GM18951 (cell line): ENCODE results near the gene ZCCHC24.

Experiments used
- POLR2A ChIP-seq: IDR thresholded peaks from 4 replicates; pipeline ENCODE4 v1.6.1; 2011; ENCODE audit warnings: mild to moderate bottlenecking; ENCODE audit not compliant: insufficient read length, insufficient read depth; ENCODE audit errors: extremely low read depth
- in situ Hi-C: fragments of 300-500 bp; cut with MboI; formaldehyde crosslinking; loops from one replicate; pipeline ENCODE4 v1.12.0; 2022; ENCODE audit warnings: low sequenced_read_pairs, mixed read lengths, inconsistent platforms; ENCODE audit not compliant: unreplicated experiment

Gene ZCCHC24

DNA sequence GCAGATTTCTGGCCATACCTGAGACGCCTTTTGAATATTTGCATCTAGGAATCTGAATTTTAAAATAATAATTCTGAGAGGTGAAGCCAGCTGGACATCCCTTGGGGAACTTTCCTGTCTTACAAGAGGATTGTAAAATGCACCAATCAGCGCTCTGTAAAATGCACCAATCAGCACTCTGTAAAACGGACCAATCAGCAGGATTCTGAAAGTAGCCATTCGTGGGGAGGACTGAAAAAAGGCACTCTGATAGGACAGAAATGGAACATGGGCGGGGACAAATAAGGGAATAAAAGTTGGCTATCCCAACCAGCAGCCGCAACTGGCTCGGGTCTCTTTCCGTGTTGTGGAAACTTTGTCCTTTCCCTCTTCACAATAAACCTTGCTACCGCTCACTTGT, 88.2 kb downstream of the ZCCHC24 start:
- in situ Hi-C loops, result no loop called here
- TF ChIP-seq POLR2A, result no peak

DNA sequence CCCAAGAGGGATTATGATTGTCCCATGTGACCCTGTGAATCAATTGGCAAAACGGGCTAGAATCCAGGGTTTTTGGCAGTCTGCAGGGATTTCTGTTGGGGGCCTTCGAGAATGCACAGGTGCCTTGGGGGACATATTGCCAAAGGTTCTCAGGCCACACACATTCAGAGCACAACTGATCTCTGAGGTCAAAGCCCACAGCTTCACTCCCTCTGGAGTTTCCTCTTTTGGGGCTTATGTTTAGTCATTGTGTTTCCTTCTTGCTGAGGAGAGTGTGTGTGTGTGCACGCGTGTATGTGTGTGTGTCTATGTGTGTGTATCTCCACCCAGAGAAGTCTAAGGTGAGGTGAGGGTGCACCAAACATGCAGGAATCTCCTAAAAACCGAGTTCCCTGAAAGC, 89.3 kb downstream of the ZCCHC24 start:
- in situ Hi-C loops, result no loop called here
- TF ChIP-seq POLR2A, result no peak

DNA sequence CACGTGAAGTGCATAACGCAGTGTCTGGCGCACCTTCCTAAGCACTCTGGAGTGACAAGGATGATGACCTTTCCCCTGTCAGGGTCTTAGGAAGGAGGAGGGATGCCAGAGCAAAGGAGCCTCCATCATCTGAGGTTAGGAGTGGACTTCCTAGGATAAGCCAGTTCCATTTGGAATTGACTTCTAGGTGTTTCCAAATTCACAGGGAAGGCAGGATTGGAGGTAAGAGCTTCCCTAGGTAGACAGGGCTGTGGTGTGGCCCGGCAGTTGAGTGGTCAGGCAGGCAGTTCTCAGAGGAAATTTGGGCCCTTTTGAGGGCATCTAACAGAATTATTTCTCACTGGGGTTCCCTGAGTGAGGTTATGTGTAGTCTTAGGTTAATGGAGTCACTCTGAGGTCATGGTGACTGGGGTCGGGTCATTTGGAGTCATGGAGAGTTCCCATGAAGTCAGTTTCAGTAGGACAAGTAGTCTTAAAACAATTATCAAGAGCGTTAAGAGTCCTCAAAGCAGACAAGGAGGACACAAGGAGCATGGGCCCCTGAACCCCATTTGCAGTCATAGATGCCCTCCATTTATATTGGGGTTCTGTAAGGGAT, 89.9 kb downstream of the ZCCHC24 start:
- no peak for TF ChIP-seq POLR2A
- in situ Hi-C loops, result no loop called here

DNA sequence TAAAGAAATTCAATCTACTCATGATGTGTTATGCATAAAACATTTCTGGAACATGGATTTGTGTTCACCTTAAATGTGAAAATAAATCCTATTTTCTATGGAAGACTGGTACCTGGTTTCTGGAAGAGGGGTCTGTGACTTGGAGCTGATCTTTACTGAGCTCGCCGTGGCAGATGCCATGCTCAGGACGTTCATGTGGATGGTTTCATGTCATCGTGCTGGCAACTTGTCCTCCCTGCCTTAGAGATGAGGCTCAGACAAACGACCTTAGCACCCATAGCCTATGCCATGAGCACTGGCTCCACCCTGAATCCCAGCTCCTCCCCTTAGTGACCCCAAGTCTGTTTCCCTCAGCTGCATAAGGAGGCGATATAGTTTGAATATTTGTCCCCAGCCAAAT, 90.8 kb downstream of the ZCCHC24 start:
- in situ Hi-C loops, result no loop called here
- no peak for TF ChIP-seq POLR2A

DNA sequence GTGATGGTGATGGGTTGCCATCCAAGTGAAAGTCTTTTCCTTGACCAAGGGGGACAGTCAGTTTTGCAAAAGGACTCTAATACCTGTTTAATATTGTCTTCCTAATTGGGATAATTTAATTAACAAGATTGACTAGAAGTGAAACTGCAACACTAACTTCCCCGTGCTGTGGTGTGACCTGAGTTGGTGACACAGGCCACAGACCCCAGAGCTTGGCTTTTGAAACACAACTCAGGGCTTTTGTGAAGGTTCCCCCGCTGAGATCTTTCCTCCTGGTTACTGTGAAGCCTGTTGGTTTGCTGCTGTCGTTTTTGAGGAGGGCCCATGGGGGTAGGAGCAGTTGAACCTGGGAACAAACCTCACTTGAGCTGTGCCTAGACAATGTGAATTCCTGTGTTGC, 91.3 kb downstream of the ZCCHC24 start:
- in situ Hi-C loops, result no loop called here
- no peak for TF ChIP-seq POLR2A

DNA sequence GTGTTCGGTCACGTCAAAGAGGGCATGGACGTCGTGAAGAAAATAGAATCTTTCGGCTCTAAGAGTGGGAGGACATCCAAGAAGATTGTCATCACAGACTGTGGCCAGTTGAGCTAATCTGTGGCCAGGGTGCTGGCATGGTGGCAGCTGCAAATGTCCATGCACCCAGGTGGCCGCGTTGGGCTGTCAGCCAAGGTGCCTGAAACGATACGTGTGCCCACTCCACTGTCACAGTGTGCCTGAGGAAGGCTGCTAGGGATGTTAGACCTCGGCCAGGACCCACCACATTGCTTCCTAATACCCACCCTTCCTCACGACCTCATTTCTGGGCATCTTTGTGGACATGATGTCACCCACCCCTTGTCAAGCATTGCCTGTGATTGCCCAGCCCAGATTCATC, 91.7 kb downstream of the ZCCHC24 start:
- peak; percentile 11 for TF ChIP-seq POLR2A
- in situ Hi-C loops, result no loop called here

DNA sequence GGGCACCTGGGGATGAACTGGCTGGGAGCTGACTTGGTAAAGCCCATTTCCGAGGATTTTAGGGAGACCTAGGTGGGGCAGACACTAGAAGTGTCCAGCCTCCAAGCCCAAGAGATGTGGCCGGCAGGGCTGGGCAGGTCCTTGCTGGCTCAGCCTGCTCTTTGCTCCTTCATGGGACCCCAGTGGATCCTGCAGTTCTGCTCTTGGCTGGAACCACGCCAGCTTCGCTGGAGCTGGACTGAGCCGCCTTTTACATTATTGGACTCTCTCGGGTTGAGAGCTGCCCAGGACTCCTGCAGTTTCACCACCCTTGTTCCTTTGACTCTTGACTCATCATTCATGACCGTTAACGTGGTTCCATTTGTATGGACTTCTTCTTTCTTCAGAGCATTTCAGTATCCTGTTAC, 92.4 kb downstream of the ZCCHC24 start:
- TF ChIP-seq POLR2A, result no peak
- in situ Hi-C loops, result no loop called here

DNA sequence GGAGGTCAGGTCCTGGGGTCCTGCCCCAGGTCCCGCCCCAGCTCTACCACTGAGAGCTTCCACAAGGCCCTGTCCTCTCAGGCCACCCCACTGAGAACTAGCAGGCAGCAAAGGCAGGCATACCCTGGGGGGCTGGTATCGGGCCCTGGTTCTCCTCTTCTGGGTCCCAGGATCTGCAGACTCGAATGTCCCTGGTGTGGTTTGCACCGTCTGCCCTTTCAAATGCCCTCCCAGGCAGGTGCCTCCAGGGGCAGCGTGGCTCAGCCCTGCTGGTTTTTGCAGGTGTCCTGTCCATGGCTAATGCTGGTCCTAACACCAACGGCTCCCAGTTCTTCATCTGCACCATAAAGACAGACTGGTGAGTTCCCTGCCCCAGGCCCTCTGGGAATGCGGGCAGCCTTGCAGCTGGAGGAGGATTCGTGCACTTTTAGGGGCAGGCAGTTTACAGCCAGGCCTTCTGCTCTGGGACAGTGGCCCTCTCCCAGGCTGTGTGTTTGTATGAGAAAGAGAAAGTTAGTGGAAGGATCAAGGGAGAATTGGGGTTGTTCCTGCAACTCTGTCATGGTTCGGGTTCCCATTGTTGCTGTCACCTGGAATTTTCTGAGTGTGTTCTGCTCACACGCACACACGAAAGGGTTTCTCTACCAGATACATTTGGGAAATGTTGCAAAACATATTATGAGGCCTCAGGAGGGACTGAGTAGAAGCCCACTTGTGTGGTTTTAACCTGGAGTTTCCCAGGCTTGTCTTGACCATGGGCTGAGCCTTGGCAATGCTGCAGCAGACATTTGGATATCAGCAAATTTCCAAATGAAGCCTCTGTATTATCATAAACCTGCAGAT, 93.2 kb downstream of the ZCCHC24 start:
- no peak for TF ChIP-seq POLR2A
- in situ Hi-C loops, result no loop called here

DNA sequence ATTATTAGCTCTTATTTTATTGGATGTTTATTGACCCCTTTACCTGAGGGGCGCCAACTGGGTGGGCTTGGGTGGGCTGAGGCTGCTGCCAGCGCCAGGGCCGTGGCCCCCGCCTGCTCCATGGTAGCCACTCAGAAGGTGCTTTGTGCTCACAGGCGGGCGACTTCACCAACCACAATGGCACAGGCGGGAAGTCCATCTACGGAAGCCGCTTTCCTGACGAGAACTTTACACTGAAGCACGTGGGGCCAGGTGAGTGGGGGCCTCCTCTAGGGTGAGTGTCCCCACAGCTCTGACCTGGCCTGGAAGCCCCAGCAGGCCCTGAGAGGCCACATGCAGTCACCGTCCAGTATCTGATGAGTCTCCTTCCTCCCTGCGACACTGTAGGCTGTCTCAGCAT, 94.1 kb downstream of the ZCCHC24 start:
- in situ Hi-C loops, result no loop called here
- TF ChIP-seq POLR2A, result no peak

DNA sequence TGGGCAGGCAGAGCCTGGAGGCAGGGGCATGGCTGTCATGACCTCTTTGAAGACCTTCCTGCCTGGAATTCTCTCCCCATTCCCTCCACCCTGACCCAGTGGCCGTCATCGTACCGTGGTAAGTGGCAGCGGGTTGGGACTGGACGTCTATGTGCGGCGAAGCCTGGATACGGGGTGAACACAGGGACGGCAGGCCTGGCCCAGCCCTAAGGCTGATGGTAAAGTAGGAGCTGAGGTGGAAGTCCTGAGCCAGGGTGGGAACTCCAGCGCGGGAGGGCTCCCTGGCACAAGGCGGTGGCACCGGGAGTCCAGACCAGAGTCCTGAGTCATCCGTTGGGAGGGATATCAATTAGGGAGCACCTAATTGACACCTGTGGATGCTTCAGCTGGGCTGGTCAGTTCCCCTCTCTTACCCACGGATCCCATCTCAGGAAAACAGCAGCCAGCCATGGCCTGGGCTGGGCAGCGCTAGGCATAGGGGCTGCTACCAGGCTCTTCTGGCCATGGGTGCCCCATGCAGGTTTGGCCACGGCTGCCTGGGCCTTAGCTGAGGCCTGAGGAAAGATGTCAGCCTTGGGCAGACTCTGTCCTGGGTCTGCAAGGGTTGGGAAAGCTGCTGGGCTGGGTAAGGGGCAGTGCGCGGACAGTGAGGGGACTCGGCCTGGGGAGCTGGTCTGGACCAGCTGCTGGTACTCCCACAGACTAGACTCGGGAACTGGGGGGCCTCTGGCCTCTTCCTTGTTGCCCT, 94.8 kb downstream of the ZCCHC24 start:
- in situ Hi-C loops, result no loop called here

DNA sequence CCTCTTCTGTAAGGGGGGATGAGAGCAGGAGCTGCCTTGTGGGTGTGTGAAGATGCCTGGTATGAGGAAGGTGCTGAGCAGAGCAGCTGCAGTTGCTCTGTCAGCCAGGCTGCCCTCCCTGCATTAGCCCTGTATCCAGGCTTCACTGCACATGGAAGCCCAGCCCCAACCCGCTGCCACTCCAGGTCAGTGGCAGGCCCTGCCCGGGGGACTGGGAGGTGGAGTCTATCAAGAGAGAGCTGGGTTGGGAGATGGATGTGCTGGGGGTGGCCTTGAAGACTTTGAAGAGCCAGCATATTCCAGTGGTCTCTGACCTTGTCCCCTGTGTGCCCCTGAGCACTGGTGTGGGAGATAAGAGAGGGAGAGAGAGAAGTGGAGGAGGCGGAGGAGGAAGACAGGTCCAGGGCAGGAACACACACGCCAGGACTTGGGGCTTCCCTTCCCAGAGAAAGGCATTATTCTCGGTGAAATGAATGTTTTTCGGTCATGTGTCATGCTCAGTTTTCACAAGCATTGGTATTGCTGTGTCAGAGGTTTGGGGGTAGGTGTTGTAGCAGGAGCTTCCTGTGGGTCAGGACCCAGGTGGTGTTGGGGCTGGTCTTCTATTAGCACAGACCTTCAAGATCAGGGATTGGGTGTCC, 95.5 kb downstream of the ZCCHC24 start:
- in situ Hi-C loops, result no loop called here
- no peak for TF ChIP-seq POLR2A

More for the DNA sequence above, 94.8 kb downstream of the ZCCHC24 start:
- peak; percentile 13 for TF ChIP-seq POLR2A

DNA sequence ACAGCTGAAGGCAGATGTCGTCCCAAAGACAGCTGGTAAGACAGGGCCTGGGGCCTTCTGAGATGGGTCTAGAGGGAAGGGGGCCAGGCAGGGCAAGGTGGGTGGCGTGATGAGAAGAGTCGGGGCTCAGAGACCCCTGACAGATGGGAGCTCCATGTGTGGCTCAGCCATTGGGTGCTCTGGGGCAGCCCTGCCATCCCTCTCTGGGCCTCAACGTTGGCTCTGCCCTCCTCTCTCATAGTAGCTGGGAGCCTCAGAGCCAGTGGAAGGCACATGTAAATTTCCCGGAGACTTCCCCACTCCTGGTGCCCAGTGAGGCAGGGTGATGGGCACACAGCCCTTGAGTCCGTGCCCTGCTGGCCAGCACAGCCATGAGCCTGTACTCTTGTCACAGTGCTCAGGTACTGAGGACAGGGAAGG, 96.3 kb downstream of the ZCCHC24 start:
- in situ Hi-C loops, result no loop called here
- no peak for TF ChIP-seq POLR2A

DNA sequence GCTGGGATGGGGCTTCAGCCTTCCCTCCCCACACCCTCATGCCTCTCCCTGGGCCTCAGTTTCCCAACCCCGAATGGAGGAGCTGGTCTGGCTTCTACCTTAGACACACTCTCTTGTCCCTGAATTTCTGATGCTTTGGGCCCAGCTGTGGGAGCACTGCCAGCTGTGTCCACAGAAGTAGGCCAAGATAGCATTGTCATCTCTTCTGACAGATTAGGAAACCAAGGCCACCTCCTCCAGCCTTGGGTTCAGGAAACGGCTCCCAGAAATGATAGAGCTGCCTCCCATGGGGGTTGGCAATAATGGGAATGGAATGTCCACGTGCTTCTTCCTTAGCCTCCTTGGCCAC, 96.8 kb downstream of the ZCCHC24 start:
- no peak for TF ChIP-seq POLR2A
- in situ Hi-C loops, result no loop called here
